ENCODE results near the gene ATP8B4.

The ATP8B4 gene

DNA sequence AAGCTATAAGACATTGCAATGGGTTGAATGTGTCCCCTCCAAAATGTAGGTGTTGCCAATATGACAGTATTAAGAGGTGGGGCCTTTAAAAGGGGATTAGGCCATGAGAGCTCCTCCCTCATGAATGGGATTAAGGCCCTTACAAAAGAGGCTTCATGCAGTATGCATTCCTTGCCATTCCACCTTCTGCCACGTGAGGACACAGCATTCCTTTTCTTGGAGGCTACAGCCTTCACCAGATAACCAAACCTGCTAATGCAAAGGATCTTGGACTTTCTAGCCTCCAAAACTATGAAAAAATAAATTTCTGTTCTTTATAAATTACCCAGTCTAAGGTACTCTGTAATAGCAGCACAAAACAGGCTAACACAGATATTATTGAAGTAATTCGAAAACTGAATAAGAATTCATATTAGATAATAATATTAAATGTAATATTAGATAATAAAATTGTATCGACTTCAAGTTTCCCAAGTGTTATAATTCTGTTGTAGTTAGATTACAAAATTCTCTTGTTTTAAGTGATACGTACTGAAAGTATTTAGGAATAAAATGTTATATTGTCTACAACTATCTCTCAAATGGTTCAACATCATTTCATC lies 29.4 kb upstream of the ATP8B4 start:
- TF ChIP-seq, protein P1, sequence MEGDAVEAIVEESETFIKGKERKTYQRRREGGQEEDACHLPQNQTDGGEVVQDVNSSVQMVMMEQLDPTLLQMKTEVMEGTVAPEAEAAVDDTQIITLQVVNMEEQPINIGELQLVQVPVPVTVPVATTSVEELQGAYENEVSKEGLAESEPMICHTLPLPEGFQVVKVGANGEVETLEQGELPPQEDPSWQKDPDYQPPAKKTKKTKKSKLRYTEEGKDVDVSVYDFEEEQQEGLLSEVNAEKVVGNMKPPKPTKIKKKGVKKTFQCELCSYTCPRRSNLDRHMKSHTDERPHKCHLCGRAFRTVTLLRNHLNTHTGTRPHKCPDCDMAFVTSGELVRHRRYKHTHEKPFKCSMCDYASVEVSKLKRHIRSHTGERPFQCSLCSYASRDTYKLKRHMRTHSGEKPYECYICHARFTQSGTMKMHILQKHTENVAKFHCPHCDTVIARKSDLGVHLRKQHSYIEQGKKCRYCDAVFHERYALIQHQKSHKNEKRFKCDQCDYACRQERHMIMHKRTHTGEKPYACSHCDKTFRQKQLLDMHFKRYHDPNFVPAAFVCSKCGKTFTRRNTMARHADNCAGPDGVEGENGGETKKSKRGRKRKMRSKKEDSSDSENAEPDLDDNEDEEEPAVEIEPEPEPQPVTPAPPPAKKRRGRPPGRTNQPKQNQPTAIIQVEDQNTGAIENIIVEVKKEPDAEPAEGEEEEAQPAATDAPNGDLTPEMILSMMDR (conservative IDR thresholded peaks at IDR 0.05; ENCODE audit: low read depth, low read length): no peak
- Histone ChIP-seq H3K4me2 (no peak overlapping the region), H2AFZ (ENCODE audit: low read depth) (no peak overlapping the region), H3K79me2 (ENCODE audit: insufficient read depth, low read depth) (no peaks in the 10 kb centered on the region), H3K36me3 (ENCODE audit: insufficient read depth) (no peaks in the 10 kb centered on the region), H3K9ac (no peak overlapping the region), H4K20me1 (ENCODE audit: insufficient read depth) (no peaks in the 10 kb centered on the region), H3K4me3 (IDR thresholded peaks at IDR 0.05; ENCODE audit: insufficient read depth, low read depth, low read length) (no peak overlapping the region), H3K27ac (no peak overlapping the region), H3K27me3 (ENCODE audit: insufficient read depth, low read depth) (no peaks in the 10 kb centered on the region), H3K4me1 (ENCODE audit: low read depth, poor library complexity, severe bottlenecking) (no peaks in the 10 kb centered on the region)

DNA sequence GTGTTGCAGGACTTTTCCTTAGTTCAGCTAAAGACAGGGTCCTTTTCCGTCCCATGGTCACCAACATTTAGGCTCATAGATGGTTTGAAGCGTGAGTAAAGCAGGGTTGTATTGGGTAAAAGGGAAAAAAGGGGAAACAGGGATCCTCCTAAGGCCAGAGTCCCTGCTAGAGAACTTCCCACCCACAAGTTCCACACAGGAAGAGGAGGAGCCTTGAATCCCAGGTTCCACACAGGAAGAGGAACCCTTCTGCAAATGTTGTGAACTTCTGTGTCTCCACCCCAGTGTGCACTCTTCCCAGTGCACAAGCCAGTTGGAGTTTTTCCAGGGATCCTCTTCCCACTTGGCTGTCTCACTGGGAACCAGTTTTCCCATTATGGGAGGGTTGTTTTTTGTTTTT lies 27.6 kb upstream of the ATP8B4 start:
- Histone ChIP-seq H3K4me3 (IDR thresholded peaks at IDR 0.05; ENCODE audit: insufficient read depth, low read depth, low read length) (no peak overlapping the region), H2AFZ (ENCODE audit: low read depth) (no peak overlapping the region), H3K4me2 (no peak overlapping the region), H3K27me3 (ENCODE audit: insufficient read depth, low read depth) (no peaks in the 10 kb centered on the region), H3K4me1 (ENCODE audit: low read depth, poor library complexity, severe bottlenecking) (no peaks in the 10 kb centered on the region), H3K79me2 (ENCODE audit: insufficient read depth, low read depth) (no peaks in the 10 kb centered on the region), H3K36me3 (ENCODE audit: insufficient read depth) (no peaks in the 10 kb centered on the region), H3K9ac (no peak overlapping the region), H3K27ac (no peak overlapping the region), H4K20me1 (ENCODE audit: insufficient read depth) (no peaks in the 10 kb centered on the region)
- TF ChIP-seq, protein P1 (conservative IDR thresholded peaks at IDR 0.05; ENCODE audit: low read depth, low read length): no peak

DNA sequence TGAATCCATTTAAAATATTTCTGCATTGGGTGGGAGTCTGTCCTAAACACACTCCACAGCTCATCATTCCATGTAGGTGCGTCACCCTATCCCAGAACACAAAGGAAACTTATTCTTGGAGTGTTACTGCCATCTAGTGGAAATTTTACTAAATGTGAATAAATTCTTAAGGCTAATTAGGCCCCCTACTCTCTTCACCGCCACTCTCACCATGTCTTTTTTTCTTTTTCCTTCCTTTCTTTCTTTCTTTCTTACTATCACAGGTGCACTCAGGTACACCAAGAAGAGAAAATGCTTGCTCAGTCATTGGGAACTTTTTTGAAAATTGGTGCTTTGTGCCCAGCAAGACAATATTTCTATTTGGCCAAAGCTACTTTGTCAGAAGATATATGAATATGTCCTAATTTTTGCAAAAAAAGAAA lies 26.4 kb upstream of the ATP8B4 start:
- no peak overlapping the region for H2AFZ ChIP-seq (ENCODE audit: low read depth)
- no peaks in the 10 kb centered on the region for H3K27me3 ChIP-seq (ENCODE audit: insufficient read depth, low read depth)

DNA sequence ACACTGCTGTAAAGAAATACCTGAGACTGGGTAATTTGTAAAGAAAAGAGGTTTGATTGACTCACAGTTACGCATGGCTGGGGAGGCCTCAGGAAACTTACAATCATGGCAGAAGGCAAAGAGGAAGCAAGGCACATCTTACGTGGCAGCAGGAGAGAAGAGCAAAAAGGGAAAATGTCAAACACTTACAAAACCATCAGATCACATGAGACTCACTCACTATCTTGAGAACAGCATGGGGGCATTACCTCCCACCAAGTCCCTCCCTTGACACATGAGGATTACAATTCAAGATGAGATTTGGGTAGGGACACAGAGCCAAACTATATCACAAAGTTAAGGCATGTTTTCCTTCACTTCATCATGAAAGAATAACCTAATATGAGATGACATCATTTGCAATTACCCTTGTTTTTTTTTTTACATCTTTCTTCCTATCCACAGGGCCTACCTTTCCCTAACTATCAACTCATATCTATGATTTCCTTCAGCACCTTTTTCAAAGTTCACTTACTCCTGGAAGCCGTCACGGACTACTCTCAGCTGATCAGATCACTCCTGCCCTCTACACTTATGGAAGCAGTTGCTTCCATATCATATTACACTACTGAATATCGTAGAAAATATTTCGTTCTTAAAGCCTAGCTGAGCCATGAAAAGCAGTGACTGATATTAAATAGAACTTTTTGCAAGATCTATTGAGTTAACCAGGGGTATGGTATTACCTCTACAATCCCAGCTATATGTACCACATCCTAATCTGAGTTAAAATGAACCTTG lies 25.5 kb upstream of the ATP8B4 start:
- no peak overlapping the region for H2AFZ ChIP-seq (ENCODE audit: low read depth)
- no peaks in the 10 kb centered on the region for H3K36me3 ChIP-seq (ENCODE audit: insufficient read depth)
- H3K27ac ChIP-seq: no peak overlapping the region
- TF ChIP-seq, protein P1 (conservative IDR thresholded peaks at IDR 0.05; ENCODE audit: low read depth, low read length): no peak
- H4K20me1 ChIP-seq (ENCODE audit: insufficient read depth): no peaks in the 10 kb centered on the region
- no peak overlapping the region for H3K4me3 ChIP-seq (IDR thresholded peaks at IDR 0.05; ENCODE audit: insufficient read depth, low read depth, low read length)
- no peaks in the 10 kb centered on the region for H3K79me2 ChIP-seq (ENCODE audit: insufficient read depth, low read depth)
- no peaks in the 10 kb centered on the region for H3K4me1 ChIP-seq (ENCODE audit: low read depth, poor library complexity, severe bottlenecking)
- no peak overlapping the region for H3K9ac ChIP-seq
- H3K4me2 ChIP-seq: no peak overlapping the region
- H3K27me3 ChIP-seq (ENCODE audit: insufficient read depth, low read depth): no peaks in the 10 kb centered on the region

More for the DNA sequence above, 26.4 kb upstream of the ATP8B4 start:
- Histone ChIP-seq H3K9ac (no peak overlapping the region), H3K4me3 (IDR thresholded peaks at IDR 0.05; ENCODE audit: insufficient read depth, low read depth, low read length) (no peak overlapping the region), H3K4me1 (ENCODE audit: low read depth, poor library complexity, severe bottlenecking) (no peaks in the 10 kb centered on the region), H3K79me2 (ENCODE audit: insufficient read depth, low read depth) (no peaks in the 10 kb centered on the region), H4K20me1 (ENCODE audit: insufficient read depth) (no peaks in the 10 kb centered on the region), H3K27ac (no peak overlapping the region), H3K36me3 (ENCODE audit: insufficient read depth) (no peaks in the 10 kb centered on the region), H3K4me2 (no peak overlapping the region)
- TF ChIP-seq, protein P1 (conservative IDR thresholded peaks at IDR 0.05; ENCODE audit: low read depth, low read length): peak; percentile 77

Measured in KMS-11 (cell line).